Astrocyte (in vitro differentiated cells and primary cell): ENCODE results near the gene SLC25A26. TPM values are rescaled to one million over a fixed set of nuclear protein-coding genes. Genes with fewer than 3 reads are reported as not detected.

Experiments
- DNase-seq: peaks from one replicate; pipeline ENCODE4 v3.0.0-alpha.2; 2010; ENCODE audit warnings: low read depth
- FAIRE-seq: peaks from 2 replicates; lab custom pipeline; 2011; peaks lifted over from hg19 to GRCh38; lab: Jason Lieb, UNC
- H2AFZ ChIP-seq: 2 replicates; pipeline ENCODE4 v1.6.0; 2012; ENCODE audit warnings: low read depth, low read length, inconsistent platforms
- H3K27ac ChIP-seq: 2 replicates; pipeline ENCODE4 v1.5.1; 2011; ENCODE audit warnings: low read depth, low read length, inconsistent platforms
- H3K27me3 ChIP-seq: 2 replicates; pipeline ENCODE4 v1.6.0; 2011; ENCODE audit warnings: low read length, inconsistent platforms; ENCODE audit not compliant: insufficient read depth
- H3K36me3 ChIP-seq: 2 replicates; pipeline ENCODE4 v1.5.1; 2011; ENCODE audit warnings: low read length, inconsistent platforms; ENCODE audit not compliant: insufficient read depth
- H3K4me1 ChIP-seq: 2 replicates; pipeline ENCODE4 v1.5.1; 2011; ENCODE audit warnings: low read length, inconsistent platforms; ENCODE audit not compliant: insufficient read depth
- H3K4me2 ChIP-seq: 2 replicates; pipeline ENCODE4 v1.6.0; 2012; ENCODE audit warnings: low read length, inconsistent platforms
- H3K4me3 ChIP-seq: 2 replicates; pipeline ENCODE4 v1.5.1; 2011; ENCODE audit warnings: low read depth, mild to moderate bottlenecking, low read length, inconsistent platforms; ENCODE audit not compliant: insufficient read depth
- H3K79me2 ChIP-seq: 2 replicates; pipeline ENCODE4 v1.6.0; 2012; ENCODE audit warnings: mild to moderate bottlenecking, low read length, inconsistent platforms; ENCODE audit not compliant: insufficient read depth
- H3K9ac ChIP-seq: 2 replicates; pipeline ENCODE4 v1.6.0; 2012; ENCODE audit warnings: mild to moderate bottlenecking, low read length, inconsistent platforms
- H3K9me3 ChIP-seq: 2 replicates; pipeline ENCODE4 v1.5.1; 2012; ENCODE audit warnings: low read depth, mild to moderate bottlenecking, low read length, inconsistent platforms; ENCODE audit not compliant: insufficient read depth
- H4K20me1 ChIP-seq: 2 replicates; pipeline ENCODE4 v1.6.0; 2012; ENCODE audit warnings: low read length, inconsistent platforms; ENCODE audit not compliant: insufficient read depth
- H3K27ac Mint-ChIP-seq: one replicate; pipeline ENCODE4 v1.8.0; 2021; ENCODE audit warnings: mild to moderate bottlenecking, mixed read lengths; ENCODE audit not compliant: unreplicated experiment
- H3K27me3 Mint-ChIP-seq: one replicate; pipeline ENCODE4 v1.8.0; 2021; ENCODE audit warnings: low read depth, mixed read lengths; ENCODE audit not compliant: unreplicated experiment
- H3K36me3 Mint-ChIP-seq: one replicate; pipeline ENCODE4 v1.8.0; 2021; ENCODE audit warnings: low read depth, mixed read lengths; ENCODE audit not compliant: unreplicated experiment
- H3K4me1 Mint-ChIP-seq: one replicate; pipeline ENCODE4 v1.8.0; 2021; ENCODE audit warnings: low read depth, mixed read lengths; ENCODE audit not compliant: unreplicated experiment
- H3K4me3 Mint-ChIP-seq: one replicate; pipeline ENCODE4 v1.8.0; 2021; ENCODE audit warnings: mild to moderate bottlenecking, moderate library complexity, mixed read lengths; ENCODE audit not compliant: unreplicated experiment
- H3K9me3 Mint-ChIP-seq: one replicate; pipeline ENCODE4 v1.8.0; 2021; ENCODE audit warnings: mild to moderate bottlenecking, mixed read lengths; ENCODE audit not compliant: unreplicated experiment
- EZH2 ChIP-seq: IDR thresholded peaks from 2 replicates; pipeline ENCODE4 v1.6.1; 2012; ENCODE audit warnings: mild to moderate bottlenecking, low read length, inconsistent platforms; ENCODE audit not compliant: insufficient read depth
- total RNA-seq: library from RNA; stranded (reverse); gene quantifications from 2 replicates; pipeline ENCODE4 v1.2.1, GENCODE V29; 2021
- TF ChIP-seq, protein P1 (sequence below): IDR thresholded peaks from 2 replicates; pipeline ENCODE4 v1.5.1; 2011; ENCODE audit warnings: low read depth, mild to moderate bottlenecking, inconsistent platforms, low read length, moderate library complexity; ENCODE audit not compliant: insufficient read depth

Gene SLC25A26
- total RNA-seq, 1 donor from 2014 or later: 17.9 TPM

DNA sequence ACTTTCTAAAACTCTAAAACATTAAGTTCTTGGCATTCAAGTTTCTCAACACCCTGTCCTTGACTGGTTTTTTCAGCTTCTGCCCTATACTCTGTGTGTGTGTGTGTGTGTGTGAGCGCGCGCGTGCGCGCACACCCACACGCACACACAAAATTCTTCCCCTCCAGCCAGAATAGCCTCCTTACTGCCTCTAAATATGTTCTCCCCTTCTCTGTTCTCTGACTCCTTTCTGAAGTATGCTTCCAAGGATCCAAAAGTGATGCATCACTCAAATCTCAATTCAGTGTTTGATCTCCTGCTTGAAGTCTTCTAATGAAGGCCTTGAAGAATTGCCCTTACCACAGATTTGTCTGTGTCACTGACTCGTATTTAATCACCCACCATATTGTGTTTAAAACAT, 129.8 kb downstream of the SLC25A26 start:
- Mint-ChIP-seq H3K27me3 (no peaks in the 10 kb centered on the region), H3K27ac (no peak overlapping the region), H3K4me3 (no peak overlapping the region), H3K4me1 (peaks cover 23% of the 10 kb centered on the region), H3K9me3 (no peaks in the 10 kb centered on the region), H3K36me3 (peaks cover 7% of the 10 kb centered on the region)
- Histone ChIP-seq H3K36me3 (peaks cover 2% of the 10 kb centered on the region), H3K4me2 (no peak overlapping the region), H4K20me1 (no peaks in the 10 kb centered on the region), H3K9ac (no peak overlapping the region), H3K27ac (no peak overlapping the region), H3K9me3 (no peaks in the 10 kb centered on the region), H2AFZ (no peak overlapping the region), H3K4me3 (no peak overlapping the region), H3K4me1 (peaks cover 17% of the 10 kb centered on the region), H3K79me2 (no peaks in the 10 kb centered on the region), H3K27me3 (no peaks in the 10 kb centered on the region)
- DNase-seq: peak; percentile 64
- FAIRE-seq: no peak
- TF ChIP-seq EZH2: no peak
- TF ChIP-seq, protein P1, sequence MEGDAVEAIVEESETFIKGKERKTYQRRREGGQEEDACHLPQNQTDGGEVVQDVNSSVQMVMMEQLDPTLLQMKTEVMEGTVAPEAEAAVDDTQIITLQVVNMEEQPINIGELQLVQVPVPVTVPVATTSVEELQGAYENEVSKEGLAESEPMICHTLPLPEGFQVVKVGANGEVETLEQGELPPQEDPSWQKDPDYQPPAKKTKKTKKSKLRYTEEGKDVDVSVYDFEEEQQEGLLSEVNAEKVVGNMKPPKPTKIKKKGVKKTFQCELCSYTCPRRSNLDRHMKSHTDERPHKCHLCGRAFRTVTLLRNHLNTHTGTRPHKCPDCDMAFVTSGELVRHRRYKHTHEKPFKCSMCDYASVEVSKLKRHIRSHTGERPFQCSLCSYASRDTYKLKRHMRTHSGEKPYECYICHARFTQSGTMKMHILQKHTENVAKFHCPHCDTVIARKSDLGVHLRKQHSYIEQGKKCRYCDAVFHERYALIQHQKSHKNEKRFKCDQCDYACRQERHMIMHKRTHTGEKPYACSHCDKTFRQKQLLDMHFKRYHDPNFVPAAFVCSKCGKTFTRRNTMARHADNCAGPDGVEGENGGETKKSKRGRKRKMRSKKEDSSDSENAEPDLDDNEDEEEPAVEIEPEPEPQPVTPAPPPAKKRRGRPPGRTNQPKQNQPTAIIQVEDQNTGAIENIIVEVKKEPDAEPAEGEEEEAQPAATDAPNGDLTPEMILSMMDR: no peak

DNA sequence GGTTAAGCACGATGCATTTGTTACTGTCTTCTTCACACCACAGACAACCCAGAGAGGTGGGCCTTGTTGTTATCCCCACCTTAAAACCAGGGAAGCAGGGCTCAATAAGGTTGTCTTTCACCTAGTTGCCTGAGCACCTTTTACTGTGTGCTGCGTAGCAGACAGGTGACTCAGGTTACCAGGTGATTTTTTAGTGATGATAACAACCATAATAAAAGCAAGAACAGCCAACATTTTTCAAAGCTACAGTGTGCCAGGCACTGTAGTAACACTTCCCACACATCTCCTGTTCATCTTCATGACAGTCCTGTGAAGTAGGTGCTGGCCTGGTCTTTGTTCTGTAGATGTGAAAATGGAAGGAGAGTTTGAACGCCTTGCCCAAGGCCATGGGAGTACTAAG, 132.2 kb downstream of the SLC25A26 start:
- Histone ChIP-seq H4K20me1 (no peaks in the 10 kb centered on the region), H3K79me2 (no peaks in the 10 kb centered on the region), H3K9ac (peak overlapping the region; percentile 42), H3K4me1 (peaks cover 17% of the 10 kb centered on the region), H3K9me3 (no peaks in the 10 kb centered on the region), H3K36me3 (peaks cover under 1% of the 10 kb centered on the region), H3K27ac (peak overlapping the region; percentile 53), H2AFZ (no peak overlapping the region), H3K27me3 (no peaks in the 10 kb centered on the region), H3K4me3 (no peak overlapping the region), H3K4me2 (peak overlapping the region; percentile 16)
- H3K36me3 Mint-ChIP-seq: no peaks in the 10 kb centered on the region
- H3K4me3 Mint-ChIP-seq: no peak overlapping the region
- H3K27ac Mint-ChIP-seq: peak overlapping the region; percentile 34
- FAIRE-seq (no peak), DNase-seq (no peak)
- TF ChIP-seq, protein P1: no peak
- no peak for TF ChIP-seq EZH2
- no peaks in the 10 kb centered on the region for H3K27me3 Mint-ChIP-seq
- H3K9me3 Mint-ChIP-seq: no peaks in the 10 kb centered on the region
- peaks cover 23% of the 10 kb centered on the region for H3K4me1 Mint-ChIP-seq

DNA sequence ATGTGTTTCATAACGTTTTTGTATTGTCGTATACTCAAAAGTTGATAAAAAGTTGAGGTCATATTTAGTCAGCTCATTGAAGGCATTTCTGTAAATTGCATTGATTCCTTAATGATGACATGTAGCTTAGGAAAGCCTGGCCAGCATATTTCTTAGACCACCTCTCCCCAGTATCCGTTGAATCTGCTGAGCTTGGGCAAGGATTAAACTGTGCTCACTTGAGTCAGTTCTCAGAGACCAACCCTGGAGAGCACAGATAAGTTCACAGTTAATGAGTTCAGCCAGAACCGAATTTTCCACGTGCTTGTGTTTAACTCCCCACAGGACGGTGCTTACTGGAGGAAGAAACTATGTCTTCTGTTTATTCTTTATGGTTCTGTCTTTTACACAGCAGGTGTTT, 132.7 kb downstream of the SLC25A26 start:
- no peaks in the 10 kb centered on the region for H3K27me3 Mint-ChIP-seq
- DNase-seq: peak; percentile 87
- TF ChIP-seq, protein P1: no peak
- TF ChIP-seq EZH2: no peak

More for the DNA sequence above, 132.7 kb downstream of the SLC25A26 start:
- Histone ChIP-seq H3K27ac (peak overlapping the region; percentile 56), H3K9ac (peak overlapping the region; percentile 42), H3K4me1 (peaks cover 17% of the 10 kb centered on the region), H4K20me1 (no peaks in the 10 kb centered on the region), H3K9me3 (no peaks in the 10 kb centered on the region), H3K79me2 (no peaks in the 10 kb centered on the region), H3K4me3 (no peak overlapping the region), H3K36me3 (no peaks in the 10 kb centered on the region), H3K4me2 (peak overlapping the region; percentile 16), H2AFZ (no peak overlapping the region), H3K27me3 (no peaks in the 10 kb centered on the region)
- no peaks in the 10 kb centered on the region for H3K36me3 Mint-ChIP-seq
- H3K4me1 Mint-ChIP-seq: peaks cover 23% of the 10 kb centered on the region
- no peaks in the 10 kb centered on the region for H3K9me3 Mint-ChIP-seq
- no peak overlapping the region for H3K4me3 Mint-ChIP-seq
- peak; percentile 83 for FAIRE-seq
- H3K27ac Mint-ChIP-seq: peak overlapping the region; percentile 34
